NCI-H187 treated with DMSO at 0.1 percent for 48 hours (cell line): Measurements from ENCODE around the gene NCF1.
"Not testable (repeated sequence)": the region's sequence is repeated elsewhere in the genome, so short reads cannot be mapped to it uniquely, and the experiment has no call there.

ENCODE experiments used
- DNase-seq: peaks from one replicate; lab custom pipeline; 2025; lab: John Stamatoyannopoulos, UW

The NCF1 gene

DNA sequence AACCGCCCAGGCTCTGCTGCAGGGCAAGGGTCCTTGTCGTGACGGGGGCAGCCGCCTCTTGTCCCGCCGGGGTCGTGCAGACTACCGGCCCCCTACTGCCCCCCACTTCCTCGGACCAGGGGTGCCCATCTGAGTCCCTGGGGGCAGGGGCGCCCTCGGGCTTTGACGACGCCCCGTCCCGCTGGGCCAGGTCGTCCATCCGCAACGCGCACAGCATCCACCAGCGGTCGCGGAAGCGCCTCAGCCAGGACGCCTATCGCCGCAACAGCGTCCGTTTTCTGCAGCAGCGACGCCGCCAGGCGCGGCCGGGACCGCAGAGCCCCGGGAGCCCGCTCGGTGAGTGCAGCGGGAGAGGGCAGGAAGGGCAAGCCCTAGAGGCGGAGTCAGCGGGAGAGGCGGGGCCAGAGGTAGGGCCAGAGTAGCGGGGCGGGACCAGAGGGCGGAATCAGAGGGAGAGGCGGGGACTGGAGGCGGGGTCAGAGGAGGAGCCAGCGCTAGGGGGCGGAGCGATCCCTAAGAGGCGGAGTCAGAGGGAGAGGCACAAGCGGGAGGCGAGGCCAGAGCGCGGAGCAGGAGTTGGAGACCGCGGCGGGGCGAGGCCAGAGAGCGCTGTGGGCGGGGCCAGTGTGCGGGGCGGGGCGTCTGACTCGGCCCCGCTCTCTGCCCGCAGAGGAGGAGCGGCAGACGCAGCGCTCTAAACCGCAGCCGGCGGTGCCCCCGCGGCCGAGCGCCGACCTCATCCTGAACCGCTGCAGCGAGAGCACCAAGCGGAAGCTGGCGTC lies 14.7 kb downstream of the NCF1 start:
- DNase-seq = peak; percentile 18

DNA sequence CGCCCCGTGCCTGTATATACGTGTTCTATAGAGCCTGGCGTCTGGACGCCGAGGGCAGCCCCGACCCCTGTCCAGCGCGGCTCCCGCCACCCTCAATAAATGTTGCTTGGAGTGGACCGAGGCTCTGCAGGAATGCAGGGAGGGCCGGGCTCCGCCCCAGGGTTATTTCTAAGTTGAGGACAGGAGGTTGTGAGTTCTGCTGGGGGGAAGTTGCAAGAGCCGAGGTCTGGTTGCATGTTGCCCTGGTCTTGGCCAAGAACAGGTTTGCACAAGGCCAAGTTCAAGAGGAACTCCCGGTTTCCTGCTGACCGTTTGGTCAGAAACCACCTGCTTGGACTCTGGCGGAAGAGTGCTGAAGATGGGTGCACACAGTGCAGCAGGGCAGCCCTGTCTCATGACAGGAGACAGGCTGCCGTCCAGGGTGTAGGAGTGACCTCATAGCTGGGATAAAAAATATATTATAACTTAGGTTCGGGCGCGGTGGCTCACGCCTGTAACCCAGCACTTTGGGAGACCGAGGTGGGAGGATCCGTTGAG lies 15.5 kb downstream of the NCF1 start:
- not testable (repeated sequence) for DNase-seq

DNA sequence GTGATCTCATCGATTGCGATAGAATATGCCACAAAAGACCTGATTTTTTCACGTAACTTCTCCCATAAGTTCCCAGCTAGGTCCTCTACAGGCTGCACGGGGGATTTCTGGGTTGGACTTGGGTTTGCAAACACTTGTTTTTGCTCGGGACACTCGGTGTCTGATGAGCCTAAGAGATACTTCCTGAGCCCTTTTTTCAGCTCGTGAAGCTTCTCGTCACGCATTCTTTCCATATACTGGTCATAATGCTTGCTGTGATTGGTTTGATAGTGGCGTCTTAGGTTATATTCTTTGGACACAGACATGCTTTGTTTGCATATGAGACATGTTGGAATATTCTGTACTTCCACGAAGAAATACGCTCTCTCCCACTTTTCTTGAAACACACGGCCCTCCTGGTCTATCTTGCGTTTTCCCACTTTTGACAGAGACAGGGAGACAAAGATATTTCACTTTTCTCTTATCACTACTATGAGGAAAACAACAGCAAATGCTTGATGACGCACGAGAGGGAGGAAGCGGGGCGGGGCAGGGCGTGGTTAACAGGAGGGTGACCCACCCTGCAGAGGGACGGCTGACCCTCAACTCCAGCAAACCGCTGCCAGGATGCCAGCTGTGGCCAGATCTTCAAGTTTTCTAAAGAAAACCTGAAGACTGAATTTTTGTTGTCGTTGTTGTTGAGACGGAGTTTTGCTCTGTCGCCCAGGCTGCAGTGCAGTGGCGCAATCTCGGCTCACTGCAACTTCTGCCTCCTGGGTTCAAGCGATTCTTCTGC lies 24.2 kb downstream of the NCF1 start:
- not testable (repeated sequence) for DNase-seq

DNA sequence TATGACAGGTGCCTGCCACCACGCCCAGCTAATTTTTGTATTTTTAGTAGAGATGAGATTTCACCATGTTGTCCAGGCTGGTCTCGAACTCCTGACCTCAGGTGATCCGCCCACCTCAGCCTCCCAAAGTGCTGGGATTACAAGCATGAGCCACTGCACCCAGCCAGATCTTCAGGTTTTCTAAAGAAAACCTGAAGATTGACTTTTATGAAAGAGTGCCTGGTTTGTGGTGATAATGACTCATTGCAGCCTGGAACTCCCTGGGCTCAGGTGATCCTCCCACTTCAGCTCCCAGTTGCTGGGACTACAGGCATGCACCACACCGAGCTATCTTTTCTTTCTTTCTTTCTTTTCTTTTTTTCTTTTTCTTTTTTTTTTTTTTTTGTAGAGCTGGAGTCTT lies 24.8 kb downstream of the NCF1 start:
- DNase-seq = not testable (repeated sequence)

DNA sequence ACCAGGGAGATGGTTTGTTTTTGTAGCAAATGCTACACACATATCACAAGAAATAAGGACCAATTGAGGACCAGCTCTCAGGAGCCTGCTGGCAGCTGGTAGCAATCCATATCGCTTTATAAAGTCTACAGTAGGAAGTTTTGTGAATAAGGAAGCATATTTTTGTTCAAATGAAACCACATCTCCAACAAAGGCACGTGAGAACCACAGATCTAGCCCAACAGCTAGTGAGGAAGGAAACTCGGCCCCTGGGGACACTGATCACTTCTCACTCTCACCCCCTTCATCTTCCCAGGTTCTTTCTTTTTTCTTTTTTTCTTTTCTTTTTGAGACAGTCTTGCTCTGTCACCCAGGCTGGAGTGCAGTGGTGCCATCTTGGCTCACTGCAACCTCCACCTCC lies 42.1 kb downstream of the NCF1 start:
- DNase-seq = not testable (repeated sequence)

DNA sequence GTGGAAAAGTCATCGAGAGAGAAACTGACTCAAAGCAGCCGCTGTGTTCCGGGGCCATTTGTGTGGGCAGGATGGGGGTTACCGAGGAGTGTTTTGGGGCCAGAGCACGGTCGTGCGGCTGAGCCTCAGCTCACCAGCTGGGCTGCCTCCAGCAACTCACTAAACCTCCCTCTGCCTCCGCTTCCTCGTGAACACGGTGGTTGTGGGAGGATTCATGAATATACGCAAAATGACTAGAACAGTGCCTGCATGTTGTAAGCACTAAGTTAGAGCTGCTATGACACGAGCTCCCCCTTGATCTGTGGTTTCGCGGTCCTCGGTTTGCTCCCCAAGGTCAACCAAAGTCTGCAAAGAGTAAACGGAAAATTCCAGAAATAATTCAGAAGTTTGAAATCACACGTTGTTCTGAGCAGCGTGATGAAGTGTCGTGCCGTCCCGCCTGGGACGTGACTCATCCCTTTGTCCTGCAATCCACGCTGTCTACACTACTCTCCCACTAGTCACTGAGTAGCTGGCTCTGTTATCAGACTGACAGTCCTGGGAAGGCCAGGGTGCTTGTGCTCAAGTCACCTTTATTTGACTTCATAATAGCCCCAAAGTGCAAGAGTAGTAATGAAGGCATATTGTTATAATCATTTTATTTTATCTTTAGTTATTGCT lies 46.5 kb downstream of the NCF1 start:
- DNase-seq = not testable (repeated sequence)

DNA sequence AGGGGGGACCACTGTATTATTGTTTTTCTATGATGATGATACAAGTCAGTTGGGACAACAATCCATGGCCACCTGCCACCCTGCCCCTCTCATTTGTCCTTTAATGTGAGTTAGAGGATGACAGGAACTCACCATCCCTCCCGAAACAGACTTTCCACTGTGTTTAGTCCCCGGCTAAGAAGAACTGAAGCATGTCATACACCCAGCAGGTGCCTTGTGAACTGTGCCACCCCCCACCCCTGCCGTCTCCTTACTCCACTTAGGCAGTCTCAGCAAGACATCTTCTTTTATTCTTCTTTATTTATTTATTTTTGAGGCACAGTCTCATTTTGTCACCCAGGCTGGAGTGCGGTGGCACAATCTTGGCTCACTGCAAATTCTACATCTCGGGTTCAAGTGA lies 47.4 kb downstream of the NCF1 start:
- DNase-seq = not testable (repeated sequence)

DNA sequence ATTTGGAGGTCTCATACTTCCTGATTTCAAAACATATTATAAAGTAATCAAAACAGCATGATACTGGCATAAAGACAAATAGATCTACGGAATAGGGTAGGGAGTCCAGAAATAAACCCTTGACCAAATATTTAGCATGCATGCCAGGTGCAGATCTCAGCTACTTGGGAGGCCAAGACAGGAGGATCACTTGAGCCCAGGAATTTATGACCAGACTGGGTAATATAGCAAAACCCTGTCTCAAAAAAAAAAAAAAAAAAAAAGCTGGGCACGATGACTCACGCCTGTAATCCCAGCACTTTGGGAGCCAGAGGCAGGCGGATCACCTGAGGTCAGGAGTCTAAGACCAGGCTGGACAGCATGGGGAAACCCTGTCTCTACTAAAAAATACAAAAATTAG lies 56.1 kb downstream of the NCF1 start:
- DNase-seq = not testable (repeated sequence)

DNA sequence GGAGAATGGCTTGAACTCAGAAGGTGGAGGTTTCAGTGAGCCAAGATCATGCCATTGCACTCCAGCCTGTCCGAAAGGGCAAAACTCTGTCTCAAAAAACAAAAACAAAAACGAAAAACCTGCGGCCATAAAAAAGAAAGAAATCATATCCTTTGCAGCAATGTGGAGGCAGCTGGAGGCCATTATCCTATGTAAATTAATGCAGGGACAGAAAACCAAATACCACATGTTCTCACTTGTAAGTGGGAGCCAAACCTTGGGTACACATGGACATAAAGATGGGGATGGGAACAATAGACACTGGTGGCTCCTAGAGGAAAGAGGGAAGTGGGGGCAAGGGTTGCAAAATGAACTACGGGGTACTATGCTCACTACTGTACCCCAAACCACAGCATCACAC lies 56.6 kb downstream of the NCF1 start:
- not testable (repeated sequence) for DNase-seq
